Anterior cingulate cortex (tissue), 58 donors: ENCODE data around the gene HCAR1.
"Not testable (repeated sequence)": the region's sequence is repeated elsewhere in the genome, so short reads cannot be mapped to it uniquely, and the experiment has no call there.

Experiments used
- DNase-seq, 58 donors: peaks; one replicate each; lab custom pipeline; 2025; lab: John Stamatoyannopoulos, UW

The HCAR1 gene

GRCh38 chr12:122722387-122722786, 8.3 kb downstream of the HCAR1 start:
- no peak for DNase-seq

GRCh38 chr12:122721057-122721545, 9.5 kb downstream of the HCAR1 start:
- DNase-seq: no peak

GRCh38 chr12:122716658-122717057, 14.0 kb downstream of the HCAR1 start, which contains the start of gene HCAR3:
HCAR3 (minus strand) TSS chr12:122716811; CDS start chr12:122716737, 74 bp downstream.
- DNase-seq: not testable (repeated sequence)

- DNase-seq: not testable (repeated sequence)
These were observed 15.4 kb downstream of the HCAR1 start for GRCh38 chr12:122715211-122715610.

- not testable (repeated sequence) for DNase-seq
These were observed 17.0 kb downstream of the HCAR1 start for GRCh38 chr12:122713491-122714188.

- DNase-seq: not testable (repeated sequence)
These were observed 19.4 kb downstream of the HCAR1 start for GRCh38 chr12:122711266-122711665.

- DNase-seq: not testable (repeated sequence)
These were observed 20.3 kb downstream of the HCAR1 start for GRCh38 chr12:122710341-122710740.

GRCh38 chr12:122709287-122709686, 21.4 kb downstream of the HCAR1 start:
- DNase-seq: not testable (repeated sequence)

GRCh38 chr12:122703841-122704240, 26.8 kb downstream of the HCAR1 start:
- DNase-seq: not testable (repeated sequence)

GRCh38 chr12:122702890-122703611, 27.6 kb downstream of the HCAR1 start, which contains the start of gene HCAR2:
HCAR2 (minus strand) TSS chr12:122703357; CDS start chr12:122703283, 74 bp downstream.
- peak in 6 of 58 donors; percentile 0 to 22 (median 2) for DNase-seq

- DNase-seq: not testable (repeated sequence)
These were observed 29.2 kb downstream of the HCAR1 start for GRCh38 chr12:122701481-122701880.

- not testable (repeated sequence) for DNase-seq
These were observed 30.5 kb downstream of the HCAR1 start for GRCh38 chr12:122700038-122700710.

- DNase-seq: not testable (repeated sequence)
These were observed 33.7 kb downstream of the HCAR1 start for GRCh38 chr12:122696922-122697321.

GRCh38 chr12:122691566-122691965, 39.1 kb downstream of the HCAR1 start:
- no peak for DNase-seq

GRCh38 chr12:122688291-122688690, 42.4 kb downstream of the HCAR1 start:
- DNase-seq: no peak

GRCh38 chr12:122687086-122687485, 43.6 kb downstream of the HCAR1 start:
- DNase-seq: no peak

GRCh38 chr12:122686538-122686937, 44.1 kb downstream of the HCAR1 start:
- no peak for DNase-seq

- no peak for DNase-seq
These were observed 46.3 kb downstream of the HCAR1 start for GRCh38 chr12:122684297-122684813.

GRCh38 chr12:122681814-122682213, 48.8 kb downstream of the HCAR1 start:
- DNase-seq: peak in 3 of 58 donors; percentile 1 to 26 (median 6)

- not testable (repeated sequence) for DNase-seq
These were observed 49.7 kb downstream of the HCAR1 start for GRCh38 chr12:122680989-122681388.
